NCI-H446 (cell line): ENCODE data around the gene COQ6.
"Not testable (repeated sequence)": the region's sequence is repeated elsewhere in the genome, so short reads cannot be mapped to it uniquely, and the experiment has no call there.

Source experiments
- DNase-seq, 2 experiments: peaks; one replicate each; lab custom pipeline; 2025; lab: John Stamatoyannopoulos, UW

The COQ6 gene

DNA sequence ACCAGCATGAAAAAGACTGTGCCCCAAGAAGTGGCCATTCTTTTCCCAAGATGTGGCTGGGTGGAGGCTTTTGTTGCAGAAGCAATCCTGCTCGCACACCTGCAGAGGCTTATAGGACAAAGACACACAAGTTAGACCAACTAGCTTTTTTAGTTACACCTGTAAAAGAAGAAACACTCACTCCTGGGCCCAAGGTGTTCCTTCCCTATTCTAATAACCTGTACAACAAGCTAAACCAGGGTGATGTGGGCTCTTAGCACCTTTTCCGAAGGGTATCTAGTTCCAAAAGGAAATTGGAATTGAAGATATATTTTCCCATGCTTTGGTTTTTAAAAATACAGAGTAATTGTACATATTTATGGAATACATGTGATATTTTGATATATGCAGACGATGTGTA, 38.0 kb downstream of the COQ6 start:
- DNase-seq, result no peak

DNA sequence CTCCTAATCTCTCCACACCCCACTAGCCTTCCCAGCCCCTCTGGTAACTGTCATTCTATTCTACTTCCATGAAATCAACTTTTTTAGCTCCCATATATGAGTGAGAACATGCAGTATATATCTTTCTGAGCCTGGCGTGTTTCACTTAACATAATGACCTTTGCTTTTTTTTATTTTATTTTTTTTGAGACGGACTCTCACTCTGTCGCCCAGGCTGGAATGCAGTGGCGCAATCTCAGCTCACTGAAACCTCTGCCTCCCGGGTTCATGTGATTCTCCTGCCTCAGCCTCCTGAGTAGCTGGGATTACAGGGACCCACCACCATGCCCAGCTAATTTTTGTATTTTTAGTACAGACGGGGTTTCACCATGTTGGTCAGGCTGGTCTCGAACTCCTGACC, 38.6 kb downstream of the COQ6 start:
- DNase-seq, result not testable (repeated sequence)

DNA sequence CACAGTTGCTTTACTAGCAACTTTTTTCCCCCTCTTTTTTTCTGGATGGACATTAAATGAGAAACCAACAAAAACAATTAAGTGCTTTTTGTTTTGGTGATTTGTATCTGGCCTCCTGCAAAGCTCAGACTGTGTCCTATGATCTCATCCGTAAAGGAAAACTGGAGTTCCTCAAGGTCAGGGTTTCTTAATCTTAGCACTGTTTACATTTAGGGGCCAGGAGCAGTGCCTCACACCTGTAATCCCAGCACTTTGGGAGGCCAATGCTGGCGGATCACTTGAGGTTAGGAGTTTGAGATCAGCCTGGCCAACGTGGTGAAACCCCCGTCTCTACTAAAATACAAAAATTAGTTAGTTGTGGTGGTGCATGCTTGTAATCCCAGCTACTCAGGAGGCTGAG, 41.0 kb downstream of the COQ6 start:
- DNase-seq, result no peak

DNA sequence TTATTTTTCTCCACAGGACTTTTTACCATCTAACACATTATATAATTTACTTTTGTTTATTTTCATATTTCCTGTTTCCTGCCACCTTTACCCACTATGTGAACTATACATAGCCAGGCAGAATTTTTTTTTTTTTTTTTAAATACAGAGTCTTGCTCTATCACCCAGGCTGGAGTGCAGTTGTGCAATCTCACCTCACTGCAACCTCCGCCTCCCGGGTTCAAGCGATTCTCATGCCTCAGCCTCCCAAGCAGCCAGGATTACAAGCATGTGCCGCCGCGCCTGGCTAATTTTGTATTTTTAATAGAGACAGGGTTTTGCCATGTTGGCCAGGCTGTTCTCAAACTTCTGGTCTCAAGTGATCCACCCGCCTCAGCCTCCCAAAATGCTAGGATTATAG, 44.8 kb downstream of the COQ6 start:
- DNase-seq, result not testable (repeated sequence)

DNA sequence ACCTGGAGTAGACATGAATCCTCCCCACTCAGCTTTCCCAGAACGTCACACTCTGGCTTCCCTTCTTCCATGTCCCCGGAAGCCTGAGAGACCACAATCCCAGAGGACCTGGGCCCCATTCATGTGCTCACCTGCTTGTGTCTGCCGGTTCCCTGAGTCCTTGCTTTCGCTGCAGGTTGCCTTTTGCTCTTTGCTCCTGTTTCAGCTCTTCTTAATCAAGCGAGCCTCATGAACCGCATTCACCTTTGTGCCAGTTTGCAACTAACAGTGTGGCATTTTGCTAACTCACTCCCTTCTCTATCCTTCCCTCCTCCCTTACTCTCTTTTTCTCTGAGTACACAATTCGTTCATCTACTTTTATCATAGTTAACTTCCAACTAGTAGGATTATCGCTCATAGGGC, 45.9 kb downstream of the COQ6 start:
- DNase-seq, result no peak

DNA sequence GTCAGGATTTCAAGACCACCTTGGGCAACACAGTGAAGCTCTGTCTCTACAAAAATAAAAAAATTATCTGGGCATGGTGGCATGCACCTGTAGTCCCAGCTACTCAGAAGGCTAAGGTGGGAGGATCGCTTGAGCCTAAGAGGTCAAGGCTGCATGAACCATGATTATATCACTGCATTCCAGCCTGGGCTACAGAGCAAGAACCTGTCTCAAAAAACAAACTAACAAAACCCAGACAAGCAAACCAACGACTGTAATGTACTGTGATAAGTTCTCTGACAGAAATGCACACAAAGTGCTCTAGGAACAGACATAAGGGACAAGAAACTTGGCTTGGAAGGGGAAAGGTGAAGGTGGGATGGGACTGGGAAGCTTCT, 46.6 kb downstream of the COQ6 start:
- no peak for DNase-seq

DNA sequence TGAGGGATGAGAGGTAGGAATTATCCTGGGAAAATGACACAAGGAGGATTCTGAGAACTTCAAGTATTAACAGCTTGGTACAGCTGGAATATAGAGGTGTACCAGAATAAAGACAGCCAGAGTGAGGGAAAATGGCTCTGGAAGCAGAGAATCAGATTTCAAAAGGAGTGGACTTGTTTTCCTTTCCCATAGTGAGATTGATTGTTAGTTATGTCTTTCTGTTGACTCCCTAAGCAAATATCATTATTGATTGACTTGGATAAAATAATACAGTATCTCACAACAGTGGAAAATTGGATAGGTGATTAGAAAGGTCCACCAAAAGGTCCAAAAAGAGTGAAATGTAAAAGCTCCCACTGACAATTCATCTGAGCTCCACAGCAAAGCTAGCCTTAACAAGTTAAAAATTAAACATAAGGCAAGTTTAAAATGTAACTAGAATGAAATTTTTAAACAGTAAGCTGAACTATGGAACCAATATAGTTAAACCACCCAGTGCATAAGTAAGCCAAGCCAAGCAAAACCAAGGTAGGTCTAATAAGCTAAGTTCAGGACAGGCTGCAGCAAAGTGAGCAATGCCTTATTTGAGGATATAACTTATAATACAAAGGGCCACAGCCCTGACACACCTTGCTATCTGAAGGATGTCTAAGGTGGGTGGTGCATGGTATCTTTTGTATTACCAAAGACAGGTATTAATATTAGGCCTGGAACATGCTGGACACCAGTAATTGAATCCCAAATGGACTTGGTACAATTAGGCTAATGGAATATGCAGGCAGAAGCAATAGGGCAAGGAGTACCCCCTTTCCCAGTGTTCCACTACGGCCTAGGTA, 47.2 kb downstream of the COQ6 start:
- DNase-seq, result no peak

DNA sequence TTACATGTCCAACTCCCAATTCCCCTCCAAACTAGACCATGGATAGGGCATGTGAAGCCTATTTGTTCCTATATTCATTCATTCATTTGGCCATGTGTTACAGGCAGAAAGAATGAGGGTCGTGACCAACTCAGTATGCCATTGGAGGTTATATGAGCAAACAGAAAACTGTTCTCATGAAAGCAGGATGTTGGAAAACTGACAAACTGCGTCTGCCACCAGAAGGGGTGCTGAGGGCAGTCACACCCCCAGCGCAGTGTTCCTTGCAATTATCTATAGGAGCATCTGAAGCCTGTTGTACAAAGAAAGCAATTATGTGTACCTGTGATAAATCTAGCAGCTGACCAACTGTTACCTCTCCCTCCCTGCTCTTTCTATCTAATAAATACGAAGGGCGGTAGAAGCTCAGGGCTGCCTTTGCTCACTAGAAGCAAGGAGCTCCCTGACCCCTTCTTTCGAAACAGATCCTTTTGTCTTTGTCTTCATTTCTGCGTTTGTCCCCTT, 47.9 kb downstream of the COQ6 start:
- DNase-seq, result no peak

DNA sequence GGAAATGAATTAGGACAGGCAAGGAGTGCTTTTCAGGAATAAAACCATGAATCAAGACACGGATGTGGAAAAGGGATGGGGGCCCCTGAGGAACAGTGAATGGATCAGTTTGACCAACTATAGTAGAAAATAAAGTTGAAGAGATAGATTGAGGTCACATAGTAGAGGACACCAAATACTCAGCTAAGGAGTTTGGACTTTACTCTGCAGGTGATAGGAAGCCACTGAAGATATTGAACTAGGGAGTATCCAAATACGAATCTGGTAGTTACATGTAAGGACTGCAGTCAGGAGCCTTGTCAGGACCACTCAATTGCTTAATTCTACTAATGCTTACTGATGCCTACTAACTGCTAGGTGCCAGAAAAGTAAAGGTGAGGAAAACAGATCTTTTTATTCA, 48.6 kb downstream of the COQ6 start:
- DNase-seq, result no peak

DNA sequence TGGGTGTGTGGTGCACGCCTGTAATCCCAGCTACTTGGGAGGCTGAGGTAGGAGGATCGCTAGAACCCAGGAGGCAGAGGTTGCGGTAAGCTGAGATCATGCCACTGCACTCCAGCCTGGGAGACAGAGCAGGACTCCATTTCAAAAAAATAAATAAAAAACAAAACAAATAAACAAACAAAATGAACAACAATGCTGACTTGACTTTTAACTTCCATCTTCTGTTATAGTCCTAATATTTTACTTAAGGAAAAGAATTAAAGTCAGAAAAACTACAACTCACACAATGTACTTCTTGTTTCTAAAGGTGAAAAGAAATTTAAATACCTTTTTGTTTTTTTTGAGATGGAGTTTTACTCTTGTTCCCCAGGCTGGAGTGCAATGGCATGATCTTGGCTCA, 55.6 kb downstream of the COQ6 start:
- DNase-seq, result not testable (repeated sequence)

DNA sequence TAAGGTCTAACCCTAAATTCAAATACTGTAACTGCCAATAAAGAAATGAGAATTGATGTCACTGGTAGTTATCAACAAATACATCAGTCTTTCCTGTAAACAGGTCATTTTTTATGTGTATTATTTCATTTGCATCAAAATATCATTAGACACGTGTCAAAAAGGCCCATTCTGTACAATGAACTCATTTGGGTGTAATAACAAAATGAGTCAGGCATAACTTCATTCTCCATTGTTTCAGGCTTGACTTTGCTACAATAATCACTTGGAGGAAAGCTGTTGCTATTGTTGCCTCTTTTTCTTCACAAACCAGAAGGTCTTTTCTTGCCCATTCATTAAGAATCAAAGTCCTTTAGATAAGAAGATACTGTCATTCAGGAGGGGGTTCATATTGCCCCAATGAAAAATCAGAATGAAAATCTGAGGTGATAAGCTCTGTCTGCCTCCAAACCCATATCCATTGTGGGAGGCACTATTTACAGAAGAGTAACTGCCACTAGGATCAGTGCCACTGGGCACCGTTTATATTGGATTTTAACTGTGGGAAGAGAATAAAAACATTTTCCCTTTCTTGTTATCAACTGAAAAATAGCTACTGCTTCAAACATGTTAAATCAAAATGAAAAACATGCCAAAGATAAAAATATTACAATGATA, 58.9 kb downstream of the COQ6 start:
- DNase-seq, result no peak
